IPS DF 4.7 (cell line): ENCODE results near the gene ZNF319.

ENCODE experiments used
- DNase-seq: peaks from one replicate; pipeline ENCODE4 v3.0.0-alpha.2; 2013; ENCODE audit warnings: low spot score; ENCODE audit errors: extremely low read depth

Gene ZNF319

DNA sequence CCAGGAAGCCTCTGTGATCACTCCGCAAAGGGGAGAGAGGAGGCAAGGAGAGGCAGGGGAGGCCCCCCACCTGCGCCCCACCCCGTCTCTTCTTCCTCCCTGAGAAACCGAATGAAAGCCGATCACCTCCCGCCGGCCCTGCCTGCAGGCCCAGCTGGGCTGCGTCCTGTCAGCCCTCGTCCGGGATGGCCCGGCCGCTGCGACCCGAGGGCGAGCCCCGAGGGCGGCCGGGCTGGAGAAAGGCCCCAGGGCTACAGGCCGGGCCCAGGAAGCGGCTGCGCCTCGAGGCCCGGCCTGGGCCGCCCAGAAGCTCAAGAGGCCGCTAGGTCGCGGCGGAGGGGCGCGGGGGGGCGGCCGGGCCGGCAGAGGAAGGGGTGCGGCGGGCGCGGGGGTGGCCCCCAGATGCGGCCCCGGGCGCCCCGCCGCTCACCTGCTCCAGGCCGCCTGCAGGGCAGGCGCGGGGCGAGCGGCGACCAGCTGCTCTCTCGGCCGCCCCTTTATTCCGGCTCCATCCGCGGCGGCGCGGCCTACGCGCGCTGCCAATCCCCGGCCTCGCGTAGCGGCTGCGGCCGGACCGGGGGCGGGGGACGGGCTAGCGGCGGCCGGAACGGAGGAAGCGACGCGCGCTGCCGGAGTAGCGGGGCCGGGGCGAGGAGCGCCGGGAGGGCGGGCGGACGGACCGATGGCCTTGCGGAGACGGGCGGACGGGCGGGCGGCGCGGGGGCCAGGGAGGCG lies at the start of gene ZNF319:
ZNF319 (minus strand) TSS at position 702 of the 735 bp plus-strand sequence. CDS start 2,407 bp downstream, outside the sequence.
- no peak for DNase-seq

DNA sequence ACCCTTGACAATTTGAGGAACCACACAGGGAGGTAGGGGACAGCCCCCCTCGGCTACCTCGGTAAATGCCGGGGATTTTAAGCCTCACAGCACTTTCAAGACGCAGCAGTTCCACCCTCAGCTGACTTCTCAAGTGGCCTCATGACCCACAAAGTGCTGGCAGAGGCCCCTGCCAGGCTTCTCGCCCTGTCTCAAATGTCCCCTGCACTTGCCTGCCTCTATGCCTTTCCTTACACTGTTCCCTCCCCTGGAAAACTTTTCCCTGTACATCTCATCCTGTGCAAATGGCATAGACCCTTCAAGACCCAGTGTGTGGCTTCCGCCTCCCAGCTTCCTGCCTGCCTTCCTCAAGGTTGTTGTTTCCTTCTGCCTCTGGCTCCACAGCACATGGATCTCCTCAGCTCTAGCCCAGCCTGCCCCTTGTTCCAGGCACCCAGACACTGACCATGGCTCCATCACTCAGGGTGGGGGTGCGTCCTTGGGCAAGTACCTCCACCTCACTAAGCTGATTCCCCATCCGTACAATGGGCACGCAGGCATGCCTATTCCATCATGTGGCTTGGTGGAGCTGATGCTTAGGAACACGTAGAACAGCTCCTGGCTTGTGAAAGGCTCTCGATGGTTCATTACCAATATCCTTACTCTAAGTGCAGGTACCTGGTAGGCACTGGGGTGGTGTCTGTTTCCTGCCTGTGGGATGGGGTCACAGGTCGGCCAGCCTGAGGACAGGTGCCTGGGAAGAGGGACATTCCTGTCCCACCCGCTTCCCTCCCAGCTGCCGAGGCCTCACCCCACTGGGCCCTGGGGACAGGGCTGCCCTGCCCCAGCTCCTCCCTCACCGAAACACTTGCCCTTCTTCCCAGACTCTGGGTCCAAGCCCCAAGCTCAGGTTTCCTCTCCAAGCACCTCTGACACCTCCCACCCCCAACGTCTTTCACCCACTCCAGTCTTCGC lies 49.0 kb upstream of the ZNF319 start:
- DNase-seq, result no peak

DNA sequence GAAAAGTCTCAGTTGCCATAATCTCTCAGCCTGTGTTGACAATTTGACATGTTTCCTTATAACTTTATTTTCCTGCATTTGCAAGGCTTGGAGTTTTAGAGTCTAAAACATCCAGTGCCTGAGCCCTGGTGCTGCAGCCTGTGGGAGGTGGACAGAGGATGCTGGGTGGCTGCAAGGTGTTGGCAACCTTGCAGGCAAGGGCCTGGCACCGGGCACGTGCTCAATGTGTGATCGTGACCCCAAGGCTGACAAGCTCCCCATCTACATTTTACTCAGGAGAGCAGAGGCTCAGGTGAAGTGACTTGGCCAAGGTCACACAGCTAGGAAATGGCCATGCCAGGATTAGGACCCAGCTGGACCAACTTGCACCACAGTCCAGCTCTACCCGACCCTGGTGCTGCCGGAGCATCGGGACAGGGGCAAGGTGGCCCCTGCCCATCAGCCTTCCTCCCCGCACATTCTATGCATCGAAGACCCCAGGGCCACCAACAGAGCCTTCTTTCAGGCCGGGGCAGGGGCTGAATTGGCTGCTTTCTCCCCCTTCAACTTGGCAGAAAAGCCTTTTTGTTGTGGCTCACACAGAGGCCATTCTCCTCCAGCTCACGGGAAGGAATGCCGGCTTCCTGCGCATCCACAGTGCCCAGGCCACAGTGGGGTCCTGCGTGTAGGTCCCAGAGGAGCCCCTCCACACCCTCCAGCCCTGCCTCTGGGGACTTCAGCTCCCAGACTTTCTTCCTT lies 48.2 kb upstream of the ZNF319 start:
- DNase-seq, result no peak

GRCh38 chr16:58047557-58048348 lies 47.3 kb upstream of the ZNF319 start:
- no peak for DNase-seq

GRCh38 chr16:58046936-58047335 lies 46.5 kb upstream of the ZNF319 start:
- no peak for DNase-seq

- DNase-seq, result no peak
Measured at GRCh38 chr16:58046054-58046881, 45.8 kb upstream of the ZNF319 start.

DNA sequence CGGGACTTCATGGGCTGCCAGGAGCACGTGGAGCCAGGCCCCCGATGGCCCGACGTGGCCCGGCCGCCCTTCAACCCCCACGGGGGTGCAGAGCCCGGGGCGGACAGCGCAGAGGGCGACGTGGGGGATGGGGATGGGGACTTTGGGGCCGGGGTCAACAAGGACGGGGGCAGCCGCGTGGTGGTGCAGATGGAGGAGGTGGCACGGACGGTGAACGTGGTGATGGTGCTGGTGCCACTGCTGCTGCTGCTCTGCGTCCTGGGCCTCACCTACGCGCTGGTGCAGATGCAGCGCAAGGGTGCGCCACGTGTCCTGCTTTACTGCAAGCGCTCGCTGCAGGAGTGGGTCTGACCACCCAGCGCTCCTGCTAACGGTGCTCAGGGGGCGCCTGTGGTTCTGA lies 44.6 kb upstream of the ZNF319 start:
- DNase-seq, result no peak

DNA sequence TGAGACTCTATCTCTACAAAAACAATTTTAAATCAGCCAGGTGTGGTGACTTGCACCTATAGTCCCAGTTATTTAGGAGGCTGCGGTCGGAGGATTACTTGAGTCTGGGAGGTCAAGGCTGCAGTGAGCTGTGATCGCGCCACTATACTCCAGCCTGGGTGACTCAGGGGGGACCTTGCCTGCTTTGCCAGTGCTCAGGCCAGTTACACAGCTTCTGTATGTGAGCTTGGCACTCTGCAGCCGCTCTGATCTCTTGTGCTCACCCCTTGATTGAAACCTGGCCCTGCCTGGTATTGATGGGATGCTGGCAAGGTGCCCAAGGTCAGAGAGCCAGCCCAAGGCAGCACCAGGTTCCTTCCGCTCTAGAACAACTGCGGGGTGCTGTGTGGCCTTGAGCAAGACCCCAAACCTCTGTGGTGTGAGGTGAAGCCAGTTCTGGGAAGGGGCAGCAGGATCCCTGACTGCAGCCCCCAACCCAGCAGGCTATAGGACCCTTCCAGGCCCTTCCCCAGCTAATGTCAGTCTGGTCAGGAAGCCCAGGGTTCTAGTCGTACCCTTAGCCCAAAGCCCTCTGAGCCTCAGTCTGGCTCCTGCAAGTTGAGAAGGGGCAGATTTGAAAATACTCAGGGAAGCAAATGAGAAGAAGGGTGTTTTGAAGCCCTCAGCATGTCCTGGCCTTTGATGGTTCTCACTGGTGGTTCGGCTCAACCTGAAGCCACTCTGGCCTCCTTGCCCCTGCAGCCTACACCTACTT lies 44.0 kb upstream of the ZNF319 start:
- DNase-seq, result no peak

- DNase-seq, result no peak
Measured at GRCh38 chr16:58043571-58044155, 43.2 kb upstream of the ZNF319 start.

DNA sequence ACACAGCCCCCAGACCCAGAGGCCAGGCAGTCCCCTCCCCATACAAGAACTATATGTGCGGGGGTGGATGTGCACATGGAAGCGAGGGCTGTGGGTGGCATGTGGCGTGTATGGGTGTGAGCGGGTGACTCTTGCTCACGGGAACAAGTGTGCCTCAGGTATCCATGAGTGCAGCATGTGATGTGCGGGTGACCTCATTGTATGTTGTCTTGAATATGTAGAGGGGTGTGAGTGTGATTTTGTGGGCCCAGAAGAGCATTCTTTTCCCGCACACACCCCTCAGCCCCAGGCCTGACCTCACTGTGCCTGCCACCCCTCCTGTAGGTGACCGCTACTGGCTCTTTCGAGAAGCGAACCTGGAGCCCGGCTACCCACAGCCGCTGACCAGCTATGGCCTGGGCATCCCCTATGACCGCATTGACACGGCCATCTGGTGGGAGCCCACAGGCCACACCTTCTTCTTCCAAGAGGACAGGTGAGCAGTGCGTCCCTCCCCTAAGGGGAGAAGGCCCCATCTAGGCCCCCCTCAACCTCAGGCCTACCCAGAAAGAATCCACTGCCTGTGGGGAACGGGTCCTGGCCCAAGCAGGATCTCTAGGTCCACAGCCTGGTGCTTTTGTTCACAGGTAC lies 42.5 kb upstream of the ZNF319 start:
- no peak for DNase-seq

GRCh38 chr16:58042001-58042885 lies 41.8 kb upstream of the ZNF319 start:
- no peak for DNase-seq

DNA sequence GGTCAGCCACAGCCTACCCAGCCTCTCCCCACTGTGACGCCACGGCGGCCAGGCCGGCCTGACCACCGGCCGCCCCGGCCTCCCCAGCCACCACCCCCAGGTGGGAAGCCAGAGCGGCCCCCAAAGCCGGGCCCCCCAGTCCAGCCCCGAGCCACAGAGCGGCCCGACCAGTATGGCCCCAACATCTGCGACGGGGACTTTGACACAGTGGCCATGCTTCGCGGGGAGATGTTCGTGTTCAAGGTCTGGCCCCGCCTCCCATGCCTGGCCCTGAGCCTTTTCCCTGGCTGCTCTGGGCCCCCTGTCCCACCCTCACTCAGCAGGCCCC lies 41.1 kb upstream of the ZNF319 start:
- no peak for DNase-seq

GRCh38 chr16:58040945-58041627 lies 40.6 kb upstream of the ZNF319 start:
- DNase-seq, result no peak

GRCh38 chr16:58040496-58040846 lies 40.0 kb upstream of the ZNF319 start:
- DNase-seq, result no peak

DNA sequence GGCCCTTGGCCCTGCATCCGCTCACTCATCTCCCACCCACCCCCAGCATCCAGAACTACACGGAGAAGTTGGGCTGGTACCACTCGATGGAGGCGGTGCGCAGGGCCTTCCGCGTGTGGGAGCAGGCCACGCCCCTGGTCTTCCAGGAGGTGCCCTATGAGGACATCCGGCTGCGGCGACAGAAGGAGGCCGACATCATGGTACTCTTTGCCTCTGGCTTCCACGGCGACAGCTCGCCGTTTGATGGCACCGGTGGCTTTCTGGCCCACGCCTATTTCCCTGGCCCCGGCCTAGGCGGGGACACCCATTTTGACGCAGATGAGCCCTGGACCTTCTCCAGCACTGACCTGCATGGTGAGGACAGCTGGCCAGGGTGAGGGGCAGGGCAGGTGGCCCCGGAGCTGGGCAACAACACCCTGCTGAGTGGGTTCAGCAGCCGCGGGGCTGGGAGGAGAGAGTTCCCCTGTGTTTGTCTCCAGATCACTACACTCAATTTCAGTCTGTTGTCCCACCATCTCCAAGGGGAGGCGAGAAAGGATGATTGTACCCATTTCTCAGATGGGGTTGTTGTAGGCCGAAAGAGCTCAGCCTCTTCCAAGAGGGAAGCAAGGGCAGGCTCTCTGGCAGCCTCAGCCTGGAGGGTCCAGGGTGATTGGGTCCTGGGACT lies 39.5 kb upstream of the ZNF319 start:
- DNase-seq, result no peak

DNA sequence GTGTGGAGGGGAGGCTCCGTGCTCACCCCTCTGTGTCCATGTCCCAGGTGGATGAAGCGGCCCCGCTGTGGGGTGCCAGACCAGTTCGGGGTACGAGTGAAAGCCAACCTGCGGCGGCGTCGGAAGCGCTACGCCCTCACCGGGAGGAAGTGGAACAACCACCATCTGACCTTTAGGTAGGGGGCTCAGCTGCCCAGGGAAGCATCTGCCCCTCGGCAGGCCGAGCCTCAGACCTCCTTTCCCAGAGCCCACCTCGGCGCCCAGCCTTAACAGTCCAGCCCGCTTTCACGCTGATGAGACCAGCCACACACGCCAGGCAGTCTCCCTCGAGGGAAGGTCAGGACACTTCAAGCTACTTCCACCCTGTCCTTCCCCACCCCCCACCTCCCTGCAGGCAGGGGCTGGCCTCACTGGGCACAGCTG lies 37.8 kb upstream of the ZNF319 start:
- DNase-seq, result no peak
